HT-29 (cell line): ENCODE data around the gene PUDP. TPM values are rescaled to one million over a fixed set of nuclear protein-coding genes. Genes with fewer than 3 reads are reported as not detected.
"Not testable (repeated sequence)": the region's sequence is repeated elsewhere in the genome, so short reads cannot be mapped to it uniquely, and the experiment has no call there.

Source experiments
- DNase-seq: peaks from one replicate; pipeline ENCODE4 v3.0.0-alpha.2; 2015; ENCODE audit warnings: low spot score
- total RNA-seq: library from RNA; depleted of rRNA; stranded (reverse); fragments of >200 nt; shearing (Covaris generic); gene quantifications from 2 replicates; pipeline ENCODE4 v1.2.3, GENCODE V29; 2014; rRNA removed

PUDP gene
- total RNA-seq = 3.4 and 4.6 TPM in 2 replicates

- DNase-seq = peak; percentile 82
These were observed at the start of gene PUDP for GRCh38 chrX:7147978-7148854. TSS of gene PUDP (minus strand) at chrX:7148153. CDS start at chrX:7148113, 40 bp downstream.

GRCh38 chrX:7194606-7195005, 46.7 kb upstream of the PUDP start:
- DNase-seq = no peak

- no peak for DNase-seq
These were observed 44.9 kb upstream of the PUDP start for GRCh38 chrX:7192871-7193270.

GRCh38 chrX:7191681-7192110, 43.7 kb upstream of the PUDP start:
- DNase-seq = no peak

- DNase-seq = no peak
These were observed 42.2 kb upstream of the PUDP start for GRCh38 chrX:7190157-7190556.

- no peak for DNase-seq
These were observed 40.7 kb upstream of the PUDP start for GRCh38 chrX:7188672-7189071.

- DNase-seq = no peak
These were observed 36.9 kb upstream of the PUDP start for GRCh38 chrX:7184816-7185215.

GRCh38 chrX:7179446-7179845, 31.5 kb upstream of the PUDP start:
- DNase-seq = no peak

GRCh38 chrX:7178859-7179258, 30.9 kb upstream of the PUDP start:
- not testable (repeated sequence) for DNase-seq

- peak; percentile 13 for DNase-seq
These were observed 22.9 kb upstream of the PUDP start for GRCh38 chrX:7170898-7171297.

GRCh38 chrX:7169627-7170026, 21.7 kb upstream of the PUDP start:
- DNase-seq = no peak

- no peak for DNase-seq
These were observed 20.4 kb upstream of the PUDP start for GRCh38 chrX:7168371-7168770.

GRCh38 chrX:7164174-7164573, 16.2 kb upstream of the PUDP start:
- no peak for DNase-seq

GRCh38 chrX:7163146-7163677, 15.3 kb upstream of the PUDP start:
- DNase-seq = no peak

- DNase-seq = no peak
These were observed 11.4 kb upstream of the PUDP start for GRCh38 chrX:7159149-7159861.

GRCh38 chrX:7158468-7158990, 10.6 kb upstream of the PUDP start:
- DNase-seq = no peak

- DNase-seq = no peak
These were observed 8.9 kb upstream of the PUDP start for GRCh38 chrX:7156879-7157278.

- DNase-seq = no peak
These were observed 7.2 kb upstream of the PUDP start for GRCh38 chrX:7155163-7155562.

GRCh38 chrX:7154041-7154597, 6.2 kb upstream of the PUDP start:
- no peak for DNase-seq

- no peak for DNase-seq
These were observed 5.3 kb upstream of the PUDP start for GRCh38 chrX:7153231-7153630.

GRCh38 chrX:7149411-7149810, 1.5 kb upstream of the PUDP start:
- DNase-seq = no peak

- peak; percentile 29 for DNase-seq
These were observed 458 bp downstream of the PUDP start, which contains the start of gene STS for GRCh38 chrX:7147413-7147977. TSS of gene STS (plus strand) at chrX:7147712. CDS start at chrX:7253200, 105,488 bp downstream.
